Ovary (tissue), 3 donors: ENCODE measurements around the gene GRID1.

ENCODE experiments used
- CTCF ChIP-seq, 3 donors: fragments of 450-650 bp in 2 of 3; fragments of 200-600 bp in 1 of 3; IDR thresholded peaks; one replicate each; pipeline versions ENCODE4 v1.5.1 to v1.8.0; 2016 to 2022; ENCODE audit warnings: antibody characterized with exemption in 3 of 3, mild to moderate bottlenecking in 1 of 3
- EP300 ChIP-seq: sonication (generic); formaldehyde crosslinking; IDR thresholded peaks from one replicate; pipeline ENCODE4 v1.6.1; 2017; ENCODE audit warnings: antibody characterized with exemption
- POLR2A ChIP-seq: fragments of 450-650 bp; IDR thresholded peaks from one replicate; pipeline ENCODE4 v1.6.1; 2017; ENCODE audit warnings: antibody characterized with exemption, mild to moderate bottlenecking, moderate library complexity
- donor health status: DM: no; HTN: no; CAD: no.

GRCh38 chr10:86188796-86189558 is 177.6 kb downstream of the GRID1 start:
- TF ChIP-seq EP300 (no peak), CTCF (IDR thresholded peaks at IDR 0.05) (no peak), POLR2A (no peak)
